H9 (cell line): Measurements from ENCODE around the gene ABCC2. TPM values are rescaled to one million over a fixed set of nuclear protein-coding genes. Genes with fewer than 3 reads are reported as not detected.

Experiments
- DNase-seq: peaks from one replicate; pipeline ENCODE4 v3.0.0-alpha.2; 2017
- H2AFZ ChIP-seq: one replicate; pipeline ENCODE4 v1.6.1; 2013; ENCODE audit warnings: mild to moderate bottlenecking, low read length, control low read depth, moderate library complexity
- H2AK5ac ChIP-seq: 2 replicates; pipeline ENCODE4 v1.6.1; 2013; ENCODE audit warnings: low read length, control low read depth, mixed read lengths; ENCODE audit not compliant: insufficient read length
- H2BK120ac ChIP-seq: one replicate; pipeline ENCODE4 v1.6.1; 2013; ENCODE audit warnings: low read depth, mild to moderate bottlenecking, low read length, control low read depth, inconsistent platforms; ENCODE audit not compliant: poor library complexity, severe bottlenecking
- H2BK12ac ChIP-seq: 2 replicates; pipeline ENCODE4 v1.6.1; 2013; ENCODE audit warnings: low read length, control low read depth, mixed read lengths, low read depth; ENCODE audit not compliant: insufficient read length
- H2BK15ac ChIP-seq: 2 replicates; pipeline ENCODE4 v1.6.1; 2013; ENCODE audit warnings: low read depth, low read length, control low read depth
- H2BK20ac ChIP-seq: one replicate; pipeline ENCODE4 v1.6.1; 2013; ENCODE audit warnings: low read depth, mild to moderate bottlenecking, low read length, control low read depth, inconsistent platforms; ENCODE audit not compliant: poor library complexity, severe bottlenecking
- H2BK5ac ChIP-seq: 2 replicates; pipeline ENCODE4 v1.6.1; 2013; ENCODE audit warnings: low read length, control low read depth, mixed read lengths; ENCODE audit not compliant: insufficient read length
- H3K14ac ChIP-seq: 2 replicates; pipeline ENCODE4 v1.6.1; 2013; ENCODE audit warnings: low read length, control low read depth; ENCODE audit not compliant: insufficient read depth
- H3K18ac ChIP-seq: 2 replicates; pipeline ENCODE4 v1.6.1; 2013; ENCODE audit warnings: low read depth, mild to moderate bottlenecking, mixed read lengths, low read length, control low read depth; ENCODE audit not compliant: insufficient read length
- H3K23ac ChIP-seq: 2 replicates; pipeline ENCODE4 v1.6.1; 2013; ENCODE audit warnings: low read length, control low read depth, mixed read lengths, low read depth; ENCODE audit not compliant: insufficient read length
- H3K23me2 ChIP-seq: 2 replicates; pipeline ENCODE4 v1.6.1; 2013; ENCODE audit warnings: low read depth, mild to moderate bottlenecking, mixed read lengths, low read length, control low read depth; ENCODE audit not compliant: insufficient read length, poor library complexity, severe bottlenecking
- H3K27ac ChIP-seq: 2 replicates; pipeline ENCODE4 v1.5.1; 2013; ENCODE audit warnings: low read length, control low read depth, mixed read lengths, low read depth; ENCODE audit not compliant: insufficient read length
- H3K27me3 ChIP-seq: 2 replicates; pipeline ENCODE4 v1.6.1; 2013; ENCODE audit warnings: low read length, control low read depth, inconsistent platforms; ENCODE audit not compliant: insufficient read depth
- H3K4ac ChIP-seq: 2 replicates; pipeline ENCODE4 v1.6.1; 2013; ENCODE audit warnings: low read depth, mild to moderate bottlenecking, control low read depth, inconsistent platforms, low read length, moderate library complexity
- H3K4me1 ChIP-seq: 2 replicates; pipeline ENCODE4 v1.6.1; 2013; ENCODE audit warnings: low read length, control low read depth, inconsistent platforms; ENCODE audit not compliant: insufficient read depth
- H3K4me2 ChIP-seq: 2 replicates; pipeline ENCODE4 v1.6.1; 2013; ENCODE audit warnings: low read length, control low read depth, mixed read lengths; ENCODE audit not compliant: insufficient read length, insufficient read depth
- H3K56ac ChIP-seq: 2 replicates; pipeline ENCODE4 v1.6.1; 2013; ENCODE audit warnings: low read depth, mild to moderate bottlenecking, mixed read lengths, low read length, control low read depth; ENCODE audit not compliant: insufficient read length
- H3K79me1 ChIP-seq: 2 replicates; pipeline ENCODE4 v1.6.1; 2013; ENCODE audit warnings: low read depth, mild to moderate bottlenecking, moderate library complexity, low read length, control low read depth, inconsistent platforms; ENCODE audit not compliant: insufficient read depth, poor library complexity, severe bottlenecking
- H3K79me2 ChIP-seq: 2 replicates; pipeline ENCODE4 v1.6.1; 2013; ENCODE audit warnings: low read length, control low read depth, inconsistent platforms; ENCODE audit not compliant: insufficient read depth
- H3K9ac ChIP-seq: 2 replicates; pipeline ENCODE4 v1.6.1; 2013; ENCODE audit warnings: low read length, control low read depth, mixed read lengths; ENCODE audit not compliant: insufficient read length; ENCODE audit errors: extremely low read depth
- H3K9me3 ChIP-seq: one replicate; pipeline ENCODE4 v1.6.1; 2013; ENCODE audit warnings: low read depth, low read length, inconsistent platforms; ENCODE audit not compliant: control insufficient read depth
- H3T11ph ChIP-seq: one replicate; pipeline ENCODE4 v1.6.1; 2013; ENCODE audit warnings: mild to moderate bottlenecking, low read length, control low read depth, inconsistent platforms
- H4K20me1 ChIP-seq: one replicate; pipeline ENCODE4 v1.6.1; 2013; ENCODE audit not compliant: control insufficient read depth, insufficient read length, insufficient read depth
- H4K5ac ChIP-seq: 2 replicates; pipeline ENCODE4 v1.6.1; 2013; ENCODE audit warnings: low read depth, mild to moderate bottlenecking, mixed read lengths, low read length, control low read depth; ENCODE audit not compliant: insufficient read length
- H4K8ac ChIP-seq: replicated peaks from 2 replicates; pipeline ENCODE4 v1.6.1; 2013; ENCODE audit warnings: low read length, control low read depth, mixed read lengths, low read depth; ENCODE audit not compliant: insufficient read length
- H4K91ac ChIP-seq: 2 replicates; pipeline ENCODE4 v1.6.1; 2013; ENCODE audit warnings: low read depth, mild to moderate bottlenecking, moderate library complexity, mixed read lengths, low read length, control low read depth; ENCODE audit not compliant: insufficient read length
- H3K27ac Mint-ChIP-seq, 3 experiments: 2 replicates in 2 of 3; 3 replicates in 1 of 3; pipeline ENCODE4 v1.8.0; 2020 to 2021; ENCODE audit warnings: mixed read lengths in 3 of 3, mild to moderate bottlenecking in 1 of 3, moderate library complexity in 1 of 3
- H3K27me3 Mint-ChIP-seq: 2 replicates; pipeline ENCODE4 v1.8.0; 2021; ENCODE audit warnings: low read depth, mild to moderate bottlenecking, moderate library complexity, mixed read lengths
- H3K36me3 Mint-ChIP-seq, 3 experiments: 2 replicates in 2 of 3; 3 replicates in 1 of 3; pipeline ENCODE4 v1.8.0; 2020 to 2021; ENCODE audit warnings: low read depth in 3 of 3, mixed read lengths in 3 of 3; ENCODE audit not compliant: insufficient read depth in 1 of 3
- H3K4me1 Mint-ChIP-seq, 2 experiments: 2 replicates each; pipeline ENCODE4 v1.8.0; 2020; ENCODE audit warnings: mixed read lengths in 2 of 2
- H3K4me3 Mint-ChIP-seq, 2 experiments: 2 replicates in 1 of 2; 3 replicates in 1 of 2; pipeline ENCODE4 v1.8.0; 2020 to 2021; ENCODE audit warnings: mild to moderate bottlenecking in 2 of 2, mixed read lengths in 2 of 2, moderate library complexity in 1 of 2
- H3K9me3 Mint-ChIP-seq, 2 experiments: 2 replicates in 1 of 2; 3 replicates in 1 of 2; pipeline ENCODE4 v1.8.0; 2020; ENCODE audit warnings: mild to moderate bottlenecking in 2 of 2, mixed read lengths in 2 of 2, moderate library complexity in 1 of 2
- CTCF ChIP-seq: fragments of 200-600 bp; sonication (generic); conservative IDR thresholded peaks from 3 replicates; pipeline ENCODE4 v1.8.0; 2021; ENCODE audit warnings: antibody characterized with exemption, mild to moderate bottlenecking
- WGBS: extraction: QIAGEN DNeasy Blood & Tissue Kit; methylation state at CpG from one replicate; pipeline ENCODE4 v1.1.7; 2013; ENCODE audit warnings: missing lambda C conversion rate, low lambda C conversion rate, mixed read lengths; ENCODE audit not compliant: insufficient read length; ENCODE audit errors: extremely low coverage; 5-methylcytosine and 5-hydroxymethylcytosine counted together
- total RNA-seq: library from RNA; stranded (reverse); gene quantifications from 2 replicates; pipeline ENCODE4 v1.2.1, GENCODE V29; 2021

ABCC2 gene
- total RNA-seq, 1 experiment from 2014 or later, result 0.68 TPM

DNA sequence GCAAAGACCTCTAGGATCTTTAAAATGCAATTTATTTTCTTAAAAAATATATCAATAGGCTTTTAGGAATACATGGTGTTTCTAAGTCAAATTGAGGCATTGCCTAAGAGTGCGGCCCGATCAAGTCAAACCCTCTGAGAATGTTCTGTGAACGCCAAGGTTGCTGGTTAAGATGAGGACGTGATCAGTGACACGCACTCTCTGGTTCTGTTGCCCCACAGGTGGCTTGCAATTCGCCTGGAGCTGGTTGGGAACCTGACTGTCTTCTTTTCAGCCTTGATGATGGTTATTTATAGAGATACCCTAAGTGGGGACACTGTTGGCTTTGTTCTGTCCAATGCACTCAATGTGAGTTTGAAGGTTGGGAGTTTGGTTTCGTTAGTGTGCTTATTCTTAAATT is 59.3 kb downstream of the ABCC2 start:
- H3K4me1 ChIP-seq, result no peaks in the 10 kb centered on the region
- no peaks in the 10 kb centered on the region for H3K79me2 ChIP-seq
- Mint-ChIP-seq H3K9me3 (peaks cover 6 to 8% of the 10 kb centered on the region in 2 experiments), H3K4me3 (no peak overlapping the region), H3K27ac (no peak overlapping the region), H3K27me3 (peaks cover 7% of the 10 kb centered on the region; the same call in 1 of the 2 replicates), H3K36me3 (peaks cover 0 to 5% (median 5%) of the 10 kb centered on the region in 3 experiments; a peak in 5 of 7 replicates), H3K4me1 (peaks cover 12 to 20% of the 10 kb centered on the region in 2 experiments)
- no peak overlapping the region for H2AK5ac ChIP-seq
- H4K91ac ChIP-seq, result no peak overlapping the region
- H2BK120ac ChIP-seq, result no peak overlapping the region
- no peak overlapping the region for H3K56ac ChIP-seq
- H2BK12ac ChIP-seq, result no peak overlapping the region
- no peak overlapping the region for H3K27ac ChIP-seq
- no peaks in the 10 kb centered on the region for H3K79me1 ChIP-seq
- no peak overlapping the region for H3K4me2 ChIP-seq
- H3K23ac ChIP-seq, result no peak overlapping the region
- no peak overlapping the region for H2BK15ac ChIP-seq
- no peak overlapping the region for H2BK20ac ChIP-seq
- no peak for TF ChIP-seq CTCF
- no peak overlapping the region for H3K4ac ChIP-seq
- H3K9ac ChIP-seq, result no peak overlapping the region
- H4K5ac ChIP-seq, result no peak overlapping the region
- no peak overlapping the region for H3K18ac ChIP-seq
- H2BK5ac ChIP-seq, result no peak overlapping the region
- no peaks in the 10 kb centered on the region for H3K9me3 ChIP-seq
- H3K14ac ChIP-seq, result no peak overlapping the region
- H4K20me1 ChIP-seq, result no peaks in the 10 kb centered on the region
- H3K27me3 ChIP-seq, result no peaks in the 10 kb centered on the region
- no peaks in the 10 kb centered on the region for H3K23me2 ChIP-seq
- H3T11ph ChIP-seq, result no peak overlapping the region
- no peak overlapping the region for H2AFZ ChIP-seq
- no peak overlapping the region for H4K8ac ChIP-seq
- WGBS, result no CpG with 5 or more reads among the region's 7 CpGs
- no peak for DNase-seq
